NCI-H1930 (cell line): ENCODE results near the gene RBM5.

Source experiments
- DNase-seq, 2 experiments: peaks; one replicate each; lab custom pipeline; 2025; lab: John Stamatoyannopoulos, UW

Gene RBM5

GRCh38 chr3:50160561-50160983, 71.9 kb downstream of the RBM5 start:
- DNase-seq, result no peak

GRCh38 chr3:50161320-50161719, 72.6 kb downstream of the RBM5 start:
- DNase-seq, result no peak

GRCh38 chr3:50162034-50162883, 73.5 kb downstream of the RBM5 start:
- DNase-seq, result no peak

GRCh38 chr3:50163572-50164455, 75.1 kb downstream of the RBM5 start:
- no peak for DNase-seq

GRCh38 chr3:50164481-50164880, 75.8 kb downstream of the RBM5 start:
- no peak for DNase-seq

- DNase-seq, result no peak
These were observed 76.5 kb downstream of the RBM5 start for GRCh38 chr3:50164984-50165909.

GRCh38 chr3:50165910-50166538, 77.3 kb downstream of the RBM5 start:
- no peak for DNase-seq

GRCh38 chr3:50166620-50167019, 77.9 kb downstream of the RBM5 start:
- DNase-seq, result no peak

GRCh38 chr3:50167069-50167840, 78.5 kb downstream of the RBM5 start:
- DNase-seq, result no peak

GRCh38 chr3:50167841-50168209, 79.1 kb downstream of the RBM5 start:
- DNase-seq, result no peak

GRCh38 chr3:50168388-50168787, 79.7 kb downstream of the RBM5 start:
- no peak for DNase-seq
